Dedifferentiated amniotic fluid mesenchymal stem cell (primary cell): ENCODE data around the gene MED16.

Experiments
- DNase-seq: peaks from one replicate; pipeline ENCODE4 v3.0.0-alpha.2; 2016; ENCODE audit errors: extremely low spot score

Gene MED16

DNA sequence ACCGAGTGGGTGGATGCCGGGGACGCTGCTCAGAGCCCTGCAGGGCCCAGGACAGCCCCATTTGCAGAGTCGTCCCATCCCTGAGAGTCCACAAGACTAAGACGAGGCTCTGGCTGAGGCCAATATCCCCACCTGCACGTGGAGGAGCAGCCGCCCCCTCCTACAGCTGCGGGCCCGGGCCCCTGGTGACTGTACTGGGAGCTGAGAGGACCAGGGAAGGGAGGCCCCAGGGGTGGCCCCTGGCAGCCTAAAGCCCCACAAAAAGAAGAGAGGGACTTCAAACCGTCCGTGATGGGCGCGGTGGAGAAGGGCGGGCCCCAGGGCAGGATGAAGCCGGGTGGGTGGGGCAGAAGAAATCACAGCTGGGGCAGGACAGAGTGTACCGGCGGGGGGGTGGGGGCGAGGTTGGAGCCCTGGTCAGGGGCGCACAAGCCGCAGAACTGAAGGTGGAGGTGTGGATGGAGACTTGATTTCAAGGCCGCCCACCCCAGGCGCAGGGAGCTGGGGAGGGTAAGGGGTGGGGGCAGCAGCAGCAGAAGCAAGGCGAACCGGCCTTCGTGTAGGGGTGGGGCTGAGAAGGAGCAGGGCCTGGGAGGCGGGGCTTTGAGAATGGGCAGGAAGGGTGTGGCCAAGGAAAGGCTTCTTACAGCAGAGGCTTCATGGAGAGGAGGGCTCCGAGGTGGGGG, 20.6 kb downstream of the MED16 start:
- peak; percentile 24 for DNase-seq

DNA sequence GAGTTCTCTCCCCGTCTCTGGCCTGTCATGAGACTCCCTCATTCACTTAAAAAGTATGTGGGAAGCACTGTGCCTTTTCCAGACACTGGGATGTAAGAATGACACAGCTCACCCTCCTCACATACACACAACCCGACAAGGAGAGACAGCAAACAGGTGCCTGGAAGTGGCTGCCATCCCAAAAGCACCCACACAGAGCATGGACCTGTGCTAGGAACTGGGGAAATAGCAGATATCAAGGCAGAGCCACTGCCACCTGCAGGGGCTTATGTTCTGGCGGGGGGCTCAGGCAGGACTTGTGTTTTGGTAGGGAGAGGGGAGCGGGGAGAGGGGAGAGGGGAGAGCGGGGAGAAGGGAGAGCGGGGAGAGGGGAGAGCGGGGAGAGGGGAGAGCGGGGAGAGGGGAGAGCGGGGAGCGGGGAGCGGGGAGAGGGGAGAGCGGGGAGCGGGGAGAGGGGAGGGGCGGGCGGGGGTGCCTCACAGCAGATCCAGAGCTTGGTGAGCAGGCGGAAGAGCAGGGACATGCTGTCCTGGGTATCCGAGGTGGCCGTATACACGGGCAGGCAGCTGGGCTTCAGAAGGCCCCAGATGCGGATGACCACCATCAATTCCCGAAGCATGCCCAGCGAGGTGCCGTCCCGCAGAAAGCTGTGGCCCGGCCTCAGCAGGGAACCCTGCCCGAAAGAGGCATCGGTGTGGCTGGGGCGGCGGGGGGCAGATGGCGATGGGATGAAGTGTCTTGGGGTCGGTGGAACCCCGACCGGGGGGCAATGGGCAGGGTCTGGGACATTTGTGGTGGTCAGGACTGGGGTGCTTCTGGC, 21.3 kb downstream of the MED16 start:
- no peak for DNase-seq

DNA sequence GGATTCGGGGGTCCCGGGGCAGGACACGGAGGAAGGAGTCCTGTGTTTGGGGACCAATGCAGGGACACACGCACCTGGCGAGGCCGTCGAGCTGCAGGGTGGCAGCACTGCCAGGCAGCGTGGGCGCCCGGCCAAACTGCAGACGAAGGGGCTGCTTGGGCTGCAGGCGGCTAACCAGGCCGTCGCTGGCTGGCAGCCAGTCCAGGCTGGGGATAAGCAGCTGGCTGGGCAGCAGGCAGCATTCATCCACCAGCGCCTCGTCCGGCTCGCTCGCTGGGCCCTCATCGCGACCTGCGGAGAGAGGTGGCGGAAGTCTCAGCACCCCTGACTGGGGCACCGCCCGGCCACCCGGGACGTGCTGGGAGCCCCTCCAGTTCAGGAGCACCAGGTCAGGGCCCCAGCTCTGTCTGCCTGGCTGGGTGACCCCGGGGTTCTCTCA, 22.0 kb downstream of the MED16 start:
- no peak for DNase-seq

DNA sequence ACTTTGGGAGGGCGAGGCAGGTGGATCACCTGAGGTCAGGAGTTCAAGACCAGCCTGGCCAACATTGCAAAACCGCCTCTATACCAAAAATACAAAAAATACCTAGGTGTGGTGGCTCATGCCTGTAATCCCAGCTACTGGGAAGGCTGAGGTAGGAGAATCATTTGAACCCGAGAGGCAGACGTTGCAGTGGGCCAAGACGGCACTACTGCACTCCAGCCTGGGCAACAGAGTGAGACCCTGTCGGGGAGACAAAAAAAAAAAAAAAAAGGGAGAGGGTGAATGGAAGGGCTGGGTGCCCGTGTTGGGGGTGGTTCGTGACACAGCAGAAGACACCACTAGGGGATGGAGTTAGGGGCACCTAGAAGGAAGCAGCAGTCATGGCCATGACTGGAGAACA, 22.7 kb downstream of the MED16 start:
- no peak for DNase-seq

DNA sequence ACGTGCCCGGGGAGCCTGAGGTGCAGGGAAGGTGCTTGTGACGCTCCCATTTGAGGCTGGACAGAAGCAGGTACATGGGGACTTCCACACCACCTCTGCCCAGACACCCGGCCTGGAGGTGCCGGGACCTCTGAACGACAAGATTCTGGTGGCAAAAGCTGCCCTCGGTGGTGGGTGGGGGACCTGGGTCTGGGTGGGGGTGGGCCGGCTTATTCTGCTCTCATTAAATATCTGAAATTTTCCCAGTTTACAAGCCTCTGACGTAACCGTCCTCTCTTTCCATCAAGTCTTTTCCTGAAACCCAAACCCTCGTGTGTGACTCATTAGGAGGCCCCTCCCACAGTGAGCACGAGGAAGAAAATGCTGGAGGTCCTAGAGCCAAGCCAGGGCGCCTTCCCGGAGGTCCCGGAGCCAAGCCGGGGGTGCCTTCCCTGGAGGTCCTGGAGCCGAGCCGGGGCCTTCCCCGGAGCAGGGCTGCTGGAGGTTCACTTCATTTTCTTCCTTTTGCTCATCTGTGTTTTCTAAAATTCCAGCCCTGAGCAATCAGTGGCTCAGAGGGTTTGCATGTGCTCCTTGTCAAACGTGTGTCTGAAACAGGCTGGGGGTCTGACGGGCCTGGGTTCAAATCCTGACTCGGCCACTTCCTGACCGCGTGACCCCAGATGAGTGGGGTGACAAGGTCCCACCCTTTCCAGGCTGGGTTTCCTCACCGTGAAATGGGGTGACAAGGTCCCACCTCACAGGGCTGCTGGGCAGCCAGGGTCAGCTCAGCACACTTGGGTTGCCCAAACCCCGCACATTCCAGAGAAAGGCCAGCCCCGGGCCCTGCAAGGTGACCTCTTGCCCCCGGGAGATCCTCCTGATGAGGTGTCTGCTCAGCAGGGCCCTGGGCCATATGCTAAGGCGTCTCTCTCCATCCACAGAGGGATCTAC, 23.5 kb downstream of the MED16 start:
- DNase-seq, result peak; percentile 93

DNA sequence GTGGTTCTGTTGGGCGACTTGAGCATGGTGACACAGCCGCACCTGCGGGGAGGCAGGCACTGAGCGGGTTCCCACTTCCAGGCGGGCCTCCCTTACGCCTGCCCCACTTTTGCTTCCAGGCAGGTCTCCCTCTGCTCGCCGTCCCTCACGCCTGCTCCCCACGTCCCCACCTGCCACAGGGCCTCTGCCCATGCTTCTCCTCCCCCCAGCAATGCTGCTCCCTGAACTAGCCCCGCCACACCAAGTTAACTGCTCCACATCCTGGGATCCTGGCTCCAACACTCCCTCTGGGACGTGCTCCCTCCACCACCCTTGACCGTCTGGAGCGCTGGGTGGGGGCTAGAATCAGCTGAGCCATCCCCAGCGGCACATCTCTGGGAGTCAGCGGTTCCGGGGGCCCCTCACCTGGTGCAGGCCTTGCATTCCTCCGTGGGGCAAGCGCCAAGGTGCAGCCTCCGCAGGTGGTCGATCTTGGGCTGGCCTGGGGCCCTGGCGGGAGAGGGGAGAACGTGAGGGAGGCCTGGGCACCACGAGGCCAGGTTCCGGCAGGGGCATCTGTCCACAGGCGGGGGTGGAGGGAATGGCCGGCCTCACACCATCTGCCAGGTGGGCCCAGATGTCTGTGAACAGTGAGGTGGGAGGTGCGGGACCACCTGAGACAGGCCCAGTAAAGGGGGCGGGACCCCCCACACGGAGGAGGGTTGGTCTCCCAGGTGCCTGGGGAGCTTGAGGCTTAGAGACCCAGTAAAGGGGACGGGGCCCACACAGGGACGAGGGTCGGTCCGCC, 24.3 kb downstream of the MED16 start:
- DNase-seq, result no peak

DNA sequence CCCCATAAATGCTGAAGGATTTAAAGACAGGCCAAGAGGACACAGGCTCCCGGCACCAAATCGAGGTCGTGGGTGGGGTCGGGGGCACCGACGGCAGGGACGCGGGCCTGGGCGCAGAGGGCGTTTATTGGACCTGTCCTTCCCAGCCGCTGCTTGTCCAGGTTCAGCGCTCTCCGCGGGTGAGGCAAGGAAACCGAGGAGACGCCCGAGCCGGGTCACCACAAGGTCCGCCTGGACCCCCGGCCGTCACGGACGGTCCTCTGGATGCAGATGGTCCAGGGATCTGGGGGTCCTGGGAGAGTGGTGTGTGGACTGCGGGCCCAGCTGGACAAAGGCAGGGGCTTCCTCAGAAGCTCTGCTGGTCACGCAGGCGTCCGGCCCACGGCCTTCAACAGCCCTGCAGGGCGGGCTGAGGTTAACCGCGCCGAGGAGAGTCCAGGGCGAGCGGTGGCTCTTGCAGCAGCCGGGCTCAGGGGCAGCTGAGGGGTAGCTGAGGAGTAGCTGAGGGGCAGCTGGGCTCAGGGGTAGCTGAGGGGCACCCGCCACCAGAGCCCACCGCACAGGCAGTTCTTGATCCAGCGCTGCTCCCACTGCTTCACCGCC, 25.0 kb downstream of the MED16 start:
- no peak for DNase-seq

DNA sequence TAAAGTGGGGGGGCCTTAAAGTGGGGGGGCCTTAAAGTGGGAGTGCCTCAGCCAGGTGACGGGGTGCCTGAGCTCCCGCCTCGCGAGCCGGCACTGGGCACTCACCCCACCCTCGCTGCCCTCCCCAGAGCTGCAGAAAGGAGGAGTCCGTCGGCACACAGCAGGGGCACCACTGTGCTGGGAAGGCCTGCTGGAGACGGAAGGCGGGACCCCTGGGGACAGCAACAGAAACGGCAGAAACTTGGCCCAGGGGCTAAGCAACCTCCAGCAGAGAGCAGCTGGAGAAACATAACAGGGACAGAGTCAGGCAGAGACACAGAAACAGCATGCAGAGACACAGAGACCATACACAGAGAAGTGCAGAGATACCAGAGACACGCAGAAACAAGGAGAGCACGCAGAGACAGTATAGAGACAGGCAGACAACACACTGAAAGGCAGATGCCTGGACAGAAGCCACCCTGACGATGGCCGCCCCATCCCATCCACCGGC, 25.6 kb downstream of the MED16 start:
- no peak for DNase-seq

DNA sequence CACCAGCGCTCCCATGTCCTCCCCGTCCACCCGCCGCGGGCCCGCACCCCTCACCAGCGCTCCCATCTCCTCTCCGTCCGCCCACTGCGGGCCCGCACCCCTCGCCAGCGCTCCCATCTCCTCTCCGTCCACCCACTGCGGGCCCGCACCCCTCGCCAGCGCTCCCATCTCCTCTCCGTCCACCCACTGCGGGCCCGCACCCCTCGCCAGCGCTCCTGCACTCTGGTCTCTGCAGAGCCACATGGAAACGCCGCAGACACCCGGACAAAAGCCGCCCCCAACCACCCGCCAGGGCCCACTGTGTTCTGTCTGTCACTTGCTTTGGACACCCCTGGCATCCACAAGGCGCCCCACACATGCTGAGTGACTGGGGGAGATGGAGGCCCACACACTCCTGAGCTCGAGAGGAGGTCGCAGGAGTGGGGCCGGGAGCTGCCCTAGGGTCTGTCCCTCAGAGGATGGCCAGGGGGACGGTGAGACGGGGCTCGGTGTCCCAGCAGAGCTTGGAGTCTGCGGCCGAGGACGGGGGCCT, 26.2 kb downstream of the MED16 start:
- DNase-seq, result no peak

DNA sequence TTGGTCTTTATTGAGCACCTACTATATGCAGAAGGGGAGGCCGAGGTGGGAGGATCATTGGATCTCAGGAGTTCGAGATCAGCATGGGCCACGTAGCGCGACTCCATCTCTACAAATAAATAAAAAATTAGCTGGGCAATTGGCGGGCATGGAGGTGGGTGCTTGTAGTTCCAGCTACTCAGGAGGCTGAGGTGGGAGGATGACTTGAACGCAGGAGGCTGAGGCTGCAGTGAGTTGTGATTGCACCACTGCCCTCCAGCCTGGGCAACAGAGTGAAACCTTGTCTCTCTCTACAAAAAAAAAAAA, 29.7 kb downstream of the MED16 start:
- no peak for DNase-seq

DNA sequence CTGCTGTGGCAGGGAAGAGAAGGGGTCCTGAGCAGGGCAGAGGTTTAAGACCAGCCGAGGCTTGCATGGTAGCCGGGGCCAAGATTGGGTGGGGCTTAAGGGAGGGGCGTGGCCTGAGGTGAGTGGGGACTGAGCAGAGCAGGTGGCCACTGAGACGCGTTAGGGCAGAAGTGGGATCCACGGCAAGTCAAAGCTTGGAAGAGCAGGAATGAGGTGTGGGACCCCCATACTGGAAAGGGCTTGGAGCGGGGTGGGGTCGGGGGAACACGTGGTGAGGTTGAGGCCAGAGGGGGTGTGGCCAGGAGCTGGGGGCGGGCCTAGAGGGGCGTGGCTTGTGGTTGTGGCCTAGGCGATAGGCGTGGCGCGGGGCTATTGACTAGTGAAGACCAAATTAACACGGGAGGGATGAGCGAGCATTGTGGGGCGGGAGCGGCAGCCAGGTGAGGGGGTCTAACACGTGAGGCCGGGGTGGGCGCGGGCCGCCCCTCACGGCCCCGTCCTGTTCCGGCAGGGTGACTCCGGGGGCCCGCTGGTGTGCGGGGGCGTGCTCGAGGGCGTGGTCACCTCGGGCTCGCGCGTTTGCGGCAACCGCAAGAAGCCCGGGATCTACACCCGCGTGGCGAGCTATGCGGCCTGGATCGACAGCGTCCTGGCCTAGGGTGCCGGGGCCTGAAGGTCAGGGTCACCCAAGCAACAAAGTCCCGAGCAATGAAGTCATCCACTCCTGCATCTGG, 30.2 kb downstream of the MED16 start:
- DNase-seq, result no peak

DNA sequence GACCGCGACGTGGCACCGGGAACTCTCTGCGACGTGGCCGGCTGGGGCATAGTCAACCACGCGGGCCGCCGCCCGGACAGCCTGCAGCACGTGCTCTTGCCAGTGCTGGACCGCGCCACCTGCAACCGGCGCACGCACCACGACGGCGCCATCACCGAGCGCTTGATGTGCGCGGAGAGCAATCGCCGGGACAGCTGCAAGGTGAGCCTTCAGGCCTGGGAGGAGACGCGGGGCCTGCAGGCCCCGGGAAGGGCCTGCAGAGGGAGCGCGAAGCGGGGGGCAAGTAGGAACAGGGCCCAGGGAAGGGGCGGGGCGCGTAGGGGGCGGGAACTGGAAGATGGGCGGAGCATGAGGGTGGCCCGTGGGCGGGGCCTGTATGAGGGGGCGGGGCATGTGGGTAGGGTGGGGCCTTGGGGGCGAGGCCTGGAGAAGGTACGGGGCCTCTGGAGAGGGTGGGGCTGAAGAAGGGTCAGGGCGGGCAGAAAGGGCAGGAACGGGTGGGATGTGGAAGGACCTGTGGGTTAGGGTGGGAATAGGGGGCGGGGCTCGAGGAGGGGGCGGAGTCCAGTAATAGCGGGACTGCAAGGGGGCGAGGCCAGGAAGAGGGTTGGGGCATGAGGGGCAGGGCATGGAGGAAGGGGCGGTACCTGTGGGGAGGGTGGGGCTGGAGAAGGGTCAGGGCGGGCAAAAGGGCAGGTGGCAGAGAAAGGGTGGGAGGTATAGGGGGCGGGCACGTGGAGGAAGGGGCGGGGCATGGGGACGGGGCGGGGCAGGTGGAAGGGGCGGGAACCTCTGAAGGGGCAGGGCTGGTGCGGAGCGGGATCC, 31.0 kb downstream of the MED16 start:
- DNase-seq, result no peak

DNA sequence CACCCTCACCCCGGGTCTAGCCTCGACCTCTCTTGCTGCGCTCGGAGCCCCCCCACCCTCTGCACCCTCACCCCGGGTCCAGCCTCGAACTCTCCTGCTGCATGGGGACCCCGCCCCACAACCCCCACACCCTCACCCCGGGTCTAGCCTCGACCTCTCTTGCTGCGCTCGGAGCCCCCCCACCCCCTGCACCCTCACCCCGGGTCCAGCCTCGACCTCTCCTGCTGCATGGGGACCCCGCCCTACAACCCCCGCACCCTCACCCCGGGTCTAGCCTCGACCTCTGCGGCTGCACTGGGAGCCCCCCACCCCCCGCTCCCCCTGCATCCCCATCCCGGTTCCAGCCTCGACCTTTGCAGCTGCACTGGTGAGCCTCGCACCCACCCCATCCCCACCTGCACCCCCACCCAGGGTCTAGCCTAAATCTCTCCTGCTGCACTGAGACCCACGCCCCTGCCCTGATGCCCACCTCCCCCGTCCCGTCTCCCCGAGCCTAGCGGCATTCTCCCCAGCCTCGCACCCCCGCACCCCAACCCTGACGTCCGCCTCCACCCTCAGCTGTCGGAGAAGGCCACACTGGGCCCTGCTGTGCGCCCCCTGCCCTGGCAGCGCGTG, 31.7 kb downstream of the MED16 start:
- DNase-seq, result no peak

DNA sequence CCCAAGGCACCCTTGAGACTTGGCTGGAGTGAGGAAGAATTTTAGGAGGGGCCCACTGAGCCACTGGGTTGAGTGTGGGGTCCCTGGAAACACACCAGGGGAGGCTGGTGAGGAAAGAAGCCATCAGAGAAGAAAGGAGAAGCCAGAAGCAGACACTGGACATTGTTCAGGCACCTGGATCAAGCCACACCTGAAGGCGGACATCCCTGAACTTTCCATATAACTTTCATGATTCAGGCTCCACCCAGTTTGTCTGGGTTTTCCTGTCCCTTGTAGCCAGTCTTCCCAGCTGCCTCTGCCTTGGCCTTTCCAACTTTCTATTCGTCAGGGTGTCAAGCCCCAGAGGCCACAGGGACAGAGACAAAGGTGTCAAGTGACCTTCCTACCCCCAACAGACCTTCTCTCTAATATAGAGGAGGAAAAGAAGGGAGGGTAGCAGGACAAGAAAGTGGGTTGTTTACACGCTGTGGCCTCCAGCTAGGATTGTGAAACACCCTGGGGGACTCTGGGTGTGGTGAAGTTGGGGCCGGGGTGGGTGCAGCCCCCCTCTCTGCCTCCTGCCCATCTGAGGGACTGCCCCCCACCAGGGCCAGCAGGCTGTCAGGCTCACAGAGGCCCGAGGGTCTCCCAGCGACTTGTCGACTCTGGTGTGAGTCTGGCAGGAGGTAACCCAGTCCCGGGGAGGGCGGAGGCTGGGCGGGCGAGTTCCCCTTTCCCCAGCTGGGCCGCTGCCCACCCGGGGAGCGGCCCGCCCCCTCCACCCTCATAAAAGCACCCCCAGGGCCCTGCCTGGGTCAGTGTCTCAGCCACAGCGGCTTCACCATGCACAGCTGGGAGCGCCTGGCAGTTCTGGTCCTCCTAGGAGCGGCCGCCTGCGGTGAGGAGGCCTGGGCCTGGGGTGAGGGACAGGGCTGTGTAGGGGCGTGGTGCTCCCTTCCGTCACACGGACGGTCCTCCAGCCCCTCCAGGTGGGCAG, 33.8 kb downstream of the MED16 start, which contains the start of gene CFD:
TSS of gene CFD (plus strand) at position 797 of the 976 bp plus-strand sequence. CDS start at position 823, 26 bp downstream.
- DNase-seq, result no peak

DNA sequence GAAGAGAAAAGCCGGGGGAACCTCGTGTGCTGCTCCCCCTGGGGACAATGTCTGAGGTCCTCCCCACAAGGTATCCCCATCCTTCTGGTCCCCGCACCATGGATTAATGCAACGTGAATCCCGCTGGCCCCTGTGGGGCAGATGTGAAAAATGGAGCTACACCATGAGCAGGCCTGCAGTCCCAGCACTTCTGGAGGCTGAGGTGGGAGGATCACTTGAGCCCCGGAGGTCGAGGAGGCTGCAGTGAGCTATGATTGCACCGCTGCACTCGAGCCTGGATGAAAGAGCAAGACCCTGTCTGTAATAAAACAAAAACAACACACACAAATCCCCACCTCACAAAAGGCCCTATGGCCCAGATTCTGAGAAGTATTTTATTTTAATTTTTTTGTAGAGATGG, 34.7 kb downstream of the MED16 start:
- no peak for DNase-seq

DNA sequence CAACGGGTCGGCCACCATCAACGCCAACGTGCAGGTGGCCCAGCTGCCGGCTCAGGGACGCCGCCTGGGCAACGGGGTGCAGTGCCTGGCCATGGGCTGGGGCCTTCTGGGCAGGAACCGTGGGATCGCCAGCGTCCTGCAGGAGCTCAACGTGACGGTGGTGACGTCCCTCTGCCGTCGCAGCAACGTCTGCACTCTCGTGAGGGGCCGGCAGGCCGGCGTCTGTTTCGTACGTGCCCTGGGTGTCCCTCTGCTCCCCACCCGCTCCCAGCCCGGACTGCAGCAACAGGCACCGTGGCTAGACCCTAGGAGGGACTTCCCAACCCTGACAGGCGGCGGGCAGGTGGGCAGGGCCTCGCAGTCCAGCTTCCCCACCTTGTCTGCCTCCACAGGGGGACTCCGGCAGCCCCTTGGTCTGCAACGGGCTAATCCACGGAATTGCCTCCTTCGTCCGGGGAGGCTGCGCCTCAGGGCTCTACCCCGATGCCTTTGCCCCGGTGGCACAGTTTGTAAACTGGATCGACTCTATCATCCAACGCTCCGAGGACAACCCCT, 37.3 kb downstream of the MED16 start:
- DNase-seq, result no peak

DNA sequence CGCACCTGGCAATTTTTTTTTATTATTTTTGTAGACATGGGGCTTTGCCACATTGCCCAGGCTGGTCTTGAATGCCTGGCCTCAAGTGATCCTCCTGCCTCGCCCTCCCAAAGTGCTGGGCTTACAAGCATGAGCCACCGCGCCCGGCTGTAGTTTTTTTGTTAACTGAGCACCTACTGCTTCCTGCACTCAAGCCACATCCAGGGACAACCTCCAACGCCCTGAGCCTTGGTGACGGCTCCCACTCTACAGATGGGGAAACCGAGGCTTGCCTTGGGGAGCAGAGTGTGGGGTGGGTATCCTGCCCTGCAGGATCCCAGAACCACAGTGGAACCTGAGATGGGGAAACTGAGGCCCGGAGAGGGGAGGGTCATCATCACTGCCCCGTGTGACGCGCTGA, 37.8 kb downstream of the MED16 start:
- no peak for DNase-seq
